GM04503 (cell line): ENCODE data around the gene CLEC4G.
"Not testable (repeated sequence)": the region's sequence is repeated elsewhere in the genome, so short reads cannot be mapped to it uniquely, and the experiment has no call there.

Experiments used
- DNase-seq: peaks from one replicate; pipeline ENCODE4 v3.0.0-alpha.2; 2012; ENCODE audit warnings: low read depth

Gene CLEC4G, protein sequence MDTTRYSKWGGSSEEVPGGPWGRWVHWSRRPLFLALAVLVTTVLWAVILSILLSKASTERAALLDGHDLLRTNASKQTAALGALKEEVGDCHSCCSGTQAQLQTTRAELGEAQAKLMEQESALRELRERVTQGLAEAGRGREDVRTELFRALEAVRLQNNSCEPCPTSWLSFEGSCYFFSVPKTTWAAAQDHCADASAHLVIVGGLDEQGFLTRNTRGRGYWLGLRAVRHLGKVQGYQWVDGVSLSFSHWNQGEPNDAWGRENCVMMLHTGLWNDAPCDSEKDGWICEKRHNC

DNA sequence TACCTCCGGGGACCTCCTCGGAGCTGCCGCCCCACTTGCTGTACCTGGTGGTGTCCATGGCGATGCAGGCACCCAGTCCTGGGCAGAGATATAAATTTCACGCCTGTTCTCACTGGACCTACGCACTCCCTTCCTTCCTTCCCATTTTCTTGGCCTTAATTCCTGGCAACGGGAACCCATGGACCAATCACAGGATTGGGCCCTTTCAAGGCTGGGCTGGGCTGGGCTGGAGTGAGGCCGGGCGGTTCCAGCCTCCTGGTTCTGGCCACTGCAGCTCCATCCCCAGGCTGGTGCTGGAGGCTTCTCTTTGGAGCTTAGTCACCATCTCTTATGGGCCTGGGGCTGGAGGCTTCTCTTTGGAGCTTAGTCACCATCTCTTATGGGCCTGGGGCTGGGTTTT is at the start of gene CLEC4G:
Gene CLEC4G, minus strand, starts transcription at position 66 of the 400 bp plus-strand sequence. Its CDS starts 8 bp downstream, at position 58.
- no peak for DNase-seq

DNA sequence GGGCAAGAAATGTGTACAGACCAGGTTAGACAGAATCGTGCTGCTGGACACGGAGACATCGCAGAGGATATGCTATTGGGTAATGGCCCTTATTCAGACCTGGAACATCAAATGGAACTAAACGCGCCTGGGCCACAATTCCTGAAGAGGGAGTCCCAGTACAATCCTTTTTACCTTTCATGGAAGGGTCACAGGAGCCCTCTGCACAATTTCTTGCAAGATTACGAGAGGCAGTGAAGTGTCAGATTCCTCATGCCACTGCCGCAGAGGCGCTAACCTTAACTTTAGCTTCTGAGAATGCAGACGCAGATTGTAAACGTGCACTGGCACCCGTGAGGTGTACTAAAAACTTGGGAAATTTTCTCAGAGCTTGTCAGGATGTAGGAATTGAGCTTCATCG is 49.2 kb upstream of the CLEC4G start:
- DNase-seq, result no peak

GRCh38 chr19:7779631-7780486 is 47.9 kb upstream of the CLEC4G start:
- DNase-seq, result no peak

GRCh38 chr19:7778081-7778480 is 46.2 kb upstream of the CLEC4G start:
- DNase-seq, result no peak

GRCh38 chr19:7775761-7776160 is 43.9 kb upstream of the CLEC4G start:
- DNase-seq, result no peak

DNA sequence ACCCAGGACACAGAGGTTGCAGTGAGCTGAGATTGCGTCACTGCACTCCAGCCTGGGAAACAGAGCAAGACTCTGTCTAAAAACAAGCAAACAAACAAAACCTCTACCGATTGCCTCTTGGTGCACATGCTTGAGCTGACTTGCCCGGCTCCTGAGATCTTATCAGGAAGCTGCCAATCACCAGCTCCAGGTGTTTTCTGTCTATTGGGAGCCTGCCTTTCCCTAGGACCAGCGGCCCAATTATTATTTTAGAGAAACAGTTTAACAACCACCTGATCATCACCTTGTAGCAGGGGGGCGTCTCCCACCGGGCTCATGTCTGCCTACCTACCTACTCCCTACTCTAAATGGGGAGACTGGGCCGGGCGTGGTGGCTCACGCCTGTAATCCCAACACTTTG is 41.9 kb upstream of the CLEC4G start:
- no peak for DNase-seq

- no peak for DNase-seq
Observed at GRCh38 chr19:7772752-7773291, 40.9 kb upstream of the CLEC4G start.

GRCh38 chr19:7771072-7771471 is 39.2 kb upstream of the CLEC4G start:
- no peak for DNase-seq

- no peak for DNase-seq
Observed at GRCh38 chr19:7769171-7769570, 37.3 kb upstream of the CLEC4G start.

GRCh38 chr19:7767487-7767886 is 35.6 kb upstream of the CLEC4G start:
- DNase-seq, result no peak

GRCh38 chr19:7766535-7766934 is 34.6 kb upstream of the CLEC4G start:
- no peak for DNase-seq

DNA sequence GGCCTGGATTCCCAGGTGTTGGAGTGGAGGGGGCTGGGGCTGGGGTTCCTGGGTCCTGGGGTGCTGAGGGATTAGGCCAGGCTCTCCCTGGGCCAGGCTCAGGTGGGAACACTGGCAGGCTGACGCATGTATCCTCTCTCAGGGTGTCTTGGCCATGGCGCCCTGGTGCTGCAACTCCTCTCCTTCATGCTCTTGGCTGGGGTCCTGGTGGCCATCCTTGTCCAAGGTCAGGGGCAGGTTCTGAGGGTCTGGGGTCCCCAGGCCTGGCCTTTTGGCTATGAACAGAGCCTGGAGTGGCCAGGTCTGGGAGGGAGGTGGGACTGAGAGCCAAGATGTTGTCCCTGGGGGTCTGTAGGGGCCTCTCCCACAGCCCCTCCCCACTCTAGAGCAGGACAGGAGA is 33.1 kb upstream of the CLEC4G start:
- not testable (repeated sequence) for DNase-seq

DNA sequence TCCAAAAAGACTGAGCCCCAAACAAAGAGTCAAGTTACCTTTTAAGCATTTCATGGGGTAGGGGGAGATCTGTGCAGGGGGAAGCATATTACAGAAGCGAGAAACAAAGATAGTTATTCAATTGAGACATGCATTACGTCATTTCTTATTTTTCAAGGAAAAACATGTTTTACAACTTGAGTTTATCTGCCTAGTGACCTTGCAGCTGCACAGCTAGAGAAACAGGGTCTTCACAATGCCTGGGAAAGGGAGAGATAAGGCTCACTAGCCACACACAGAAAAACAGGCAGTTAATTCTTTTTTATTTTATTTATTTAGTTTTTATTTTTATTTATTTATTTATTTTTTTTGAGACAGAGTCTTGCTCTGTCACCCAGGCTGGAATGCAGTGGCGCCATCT is 32.2 kb upstream of the CLEC4G start:
- DNase-seq, result not testable (repeated sequence)

DNA sequence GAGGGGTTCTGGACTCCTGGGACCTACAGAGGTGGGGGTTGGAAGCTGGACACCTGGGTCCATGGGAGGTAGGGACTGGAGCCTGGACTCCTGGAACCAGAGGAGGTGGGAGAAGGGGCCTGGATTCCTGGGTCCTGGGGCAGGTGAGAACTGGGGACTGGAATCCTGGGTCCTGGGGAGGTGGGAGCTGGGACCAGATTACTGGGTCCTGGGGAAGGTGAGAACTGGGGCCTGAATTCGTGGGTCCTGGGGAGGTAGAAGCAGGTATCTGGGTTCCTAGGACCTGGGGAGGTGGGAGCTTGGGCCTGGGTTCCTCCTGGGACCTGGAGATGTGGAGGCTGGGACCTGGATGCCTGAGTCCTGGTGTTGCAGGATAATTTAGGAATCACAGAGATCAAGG is 31.8 kb upstream of the CLEC4G start:
- no peak for DNase-seq

DNA sequence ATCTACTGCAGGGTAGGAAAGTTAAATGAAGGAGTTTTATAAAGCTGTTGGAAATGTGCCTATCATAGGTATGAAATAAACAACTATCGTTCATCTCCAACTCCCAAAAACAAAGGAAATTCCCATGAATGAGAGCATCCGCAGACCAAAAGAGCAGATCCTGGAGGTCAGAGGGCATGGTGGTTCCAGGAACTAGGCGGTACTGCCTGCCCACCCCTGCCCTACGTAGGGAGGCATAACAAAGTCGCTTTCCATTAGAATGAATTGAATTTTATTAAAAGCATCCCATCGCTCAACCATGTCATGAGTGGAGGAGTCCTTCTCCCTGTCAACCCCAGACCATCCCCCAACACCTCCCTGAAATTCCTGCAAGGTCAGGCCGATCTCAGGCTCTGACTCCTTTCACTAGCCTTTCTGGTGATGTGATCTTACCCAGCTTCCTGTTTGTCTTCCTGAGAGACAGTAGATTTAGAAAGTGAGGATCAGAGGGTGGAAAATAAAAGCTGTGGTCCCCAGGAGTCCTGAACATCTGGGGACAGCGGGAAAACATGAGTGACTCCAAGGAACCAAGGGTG is 30.9 kb upstream of the CLEC4G start, which contains the start of gene CLEC4M:
Gene CLEC4M, plus strand, starts transcription at position 525 of the 575 bp plus-strand sequence. Its CDS starts 24 bp downstream, at position 549.
- DNase-seq, result no peak

DNA sequence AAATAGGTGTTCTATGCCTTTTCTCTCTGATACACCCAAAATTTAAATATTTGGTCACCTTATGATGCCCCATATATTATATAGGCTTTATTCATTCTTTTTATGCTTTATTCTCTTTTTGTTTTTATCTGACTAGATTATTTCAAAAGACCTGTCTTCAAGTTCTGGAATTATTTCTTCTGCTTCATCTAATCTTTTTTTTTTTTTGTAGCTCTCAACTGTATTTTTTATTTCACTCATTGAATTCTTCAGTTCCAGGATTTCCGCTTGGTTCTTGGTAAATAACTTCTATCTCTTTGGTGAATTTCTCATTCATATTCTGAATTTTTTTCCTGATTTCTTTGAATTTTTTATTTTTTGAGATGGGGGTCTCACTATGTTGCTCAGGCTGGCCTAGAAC is 27.2 kb upstream of the CLEC4G start:
- no peak for DNase-seq

DNA sequence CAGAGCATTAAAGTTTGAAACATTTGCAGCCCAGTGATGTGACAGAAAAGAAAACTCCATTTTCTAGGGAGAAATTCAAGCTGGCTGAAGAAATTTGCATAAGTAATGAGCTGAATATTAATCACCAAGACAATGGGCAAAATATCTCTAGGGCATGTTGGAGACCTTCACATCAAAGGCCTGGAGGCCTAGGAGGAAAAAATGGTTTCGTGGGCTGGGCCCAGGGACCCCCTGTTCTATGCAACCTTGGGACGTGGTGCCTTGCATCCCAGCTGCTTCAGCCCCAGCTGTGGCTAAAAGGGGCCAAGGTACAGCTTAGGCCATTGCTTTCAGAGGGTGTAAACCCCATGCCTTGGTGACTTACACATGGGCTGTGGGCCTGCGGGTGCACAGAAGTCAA is 25.4 kb upstream of the CLEC4G start:
- no peak for DNase-seq

DNA sequence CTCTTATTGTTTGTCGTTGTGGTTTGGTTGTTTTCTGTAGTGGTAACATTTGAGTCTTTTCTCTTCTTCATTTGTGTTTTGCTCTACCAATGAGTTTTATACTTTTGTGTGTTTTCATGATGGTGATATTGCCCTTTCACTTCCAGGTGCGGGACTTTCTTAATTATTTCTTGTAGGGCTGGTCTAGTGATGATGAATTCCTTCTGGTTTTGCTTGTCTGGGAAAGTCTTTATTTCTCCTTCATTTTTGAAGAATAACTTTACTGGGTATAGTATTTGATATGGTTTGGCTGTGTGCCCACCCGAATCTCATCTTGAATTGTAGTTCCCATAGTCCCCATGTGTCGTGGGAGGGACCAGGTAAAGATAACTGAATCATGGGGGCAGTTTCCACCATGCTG is 24.3 kb upstream of the CLEC4G start:
- DNase-seq, result no peak

- DNase-seq, result no peak
Observed at GRCh38 chr19:7751157-7751783, 19.4 kb upstream of the CLEC4G start.

GRCh38 chr19:7748756-7749155 is 16.8 kb upstream of the CLEC4G start:
- DNase-seq, result no peak

GRCh38 chr19:7748171-7748570 is 16.3 kb upstream of the CLEC4G start:
- DNase-seq, result no peak
